NCI-H226 (cell line): ENCODE results near the gene LMAN1L.
A peak's percentile ranks its signal among the peaks of the same experiment; 100 is the strongest.

Experiments used
- DNase-seq: peaks from one replicate; pipeline ENCODE4 v3.0.0-alpha.2; 2015

The LMAN1L gene

DNA sequence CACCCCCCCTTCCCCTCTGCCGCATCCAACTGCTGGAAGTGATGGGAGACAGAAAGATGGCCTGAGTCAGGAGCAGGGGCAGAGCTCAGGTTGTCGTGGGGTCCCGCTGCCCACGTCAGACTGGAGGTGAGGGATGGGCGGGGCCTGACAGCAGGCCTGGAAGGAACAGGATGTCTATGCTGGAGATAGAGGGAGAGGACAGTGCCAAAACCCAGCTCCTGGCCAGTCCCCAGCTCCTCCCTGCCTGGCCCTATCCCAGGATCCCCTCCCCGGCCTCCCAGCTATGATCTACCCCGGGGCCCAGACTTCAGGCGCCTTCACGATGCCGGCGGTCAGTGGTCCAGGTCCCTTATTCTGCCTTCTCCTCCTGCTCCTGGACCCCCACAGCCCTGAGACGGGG, at the start of gene LMAN1L:
Gene LMAN1L (plus strand): TSS at position 303 of the 400 bp plus-strand sequence. CDS start 20 bp downstream, at position 323.
- no peak for DNase-seq

DNA sequence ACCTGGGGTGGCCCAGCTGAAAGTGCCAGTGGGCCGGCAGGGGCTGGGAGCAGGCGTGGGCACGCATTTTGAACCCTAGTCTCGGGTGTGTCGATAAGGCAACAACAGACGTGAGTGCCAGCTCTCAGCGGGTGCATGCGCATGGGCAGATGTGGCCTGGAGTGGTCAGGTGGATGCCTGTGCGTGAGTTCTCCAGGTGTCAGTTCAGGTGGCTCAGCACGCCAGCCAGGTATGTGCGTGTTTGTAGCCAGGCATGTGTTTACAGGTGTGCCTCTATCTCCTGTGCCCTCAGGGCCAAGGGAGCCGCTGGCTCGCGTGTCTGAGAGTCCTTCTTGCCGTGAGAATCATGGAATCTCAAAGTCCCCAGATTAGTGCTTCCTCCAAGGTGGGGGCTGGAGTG, 49.2 kb upstream of the LMAN1L start:
- no peak for DNase-seq

DNA sequence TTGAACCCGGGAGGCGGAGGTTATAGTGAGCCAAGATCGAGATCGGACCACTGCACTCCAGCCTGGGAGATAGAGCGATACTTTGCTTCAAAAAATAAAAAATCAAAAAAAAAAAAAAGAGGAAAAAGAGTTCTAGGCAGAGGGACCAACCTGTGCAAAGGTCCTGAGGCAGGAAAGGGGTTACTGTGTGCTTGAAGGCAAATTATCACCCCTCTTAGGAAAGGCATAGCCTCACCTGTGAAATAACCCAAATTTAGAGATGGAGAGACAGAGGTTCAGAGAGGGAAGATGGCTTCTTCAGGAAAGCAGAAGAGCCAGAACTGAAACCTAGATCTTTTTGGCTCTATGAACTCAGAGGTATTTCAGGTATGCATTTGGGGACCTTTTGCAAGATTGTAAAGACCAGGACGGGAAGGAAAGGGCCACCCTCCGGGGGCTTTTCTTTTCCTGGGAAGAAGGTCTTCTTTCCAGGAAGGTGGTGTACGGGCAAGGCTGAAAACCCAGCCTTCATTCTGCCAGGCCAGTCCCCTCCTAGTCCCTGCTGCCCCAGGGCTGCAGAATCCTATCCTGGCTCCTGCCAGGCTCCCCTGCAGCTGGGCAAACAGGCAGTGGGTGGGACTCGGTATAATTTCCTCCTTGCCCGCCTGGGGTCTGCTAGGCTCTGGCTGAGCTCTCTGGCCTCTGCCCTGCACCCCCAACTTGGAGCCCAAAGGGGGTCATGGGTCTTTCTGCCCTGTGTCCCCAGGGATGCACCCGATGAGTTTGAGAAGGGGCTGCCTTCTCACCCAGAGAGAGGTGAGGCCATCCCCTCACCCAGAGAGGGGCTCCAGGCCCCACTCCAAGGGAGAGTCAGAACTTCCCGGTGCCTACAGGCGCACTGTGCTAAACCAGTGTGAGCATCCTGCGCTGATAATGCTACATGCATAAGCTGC, 45.2 kb upstream of the LMAN1L start:
- DNase-seq, result no peak

DNA sequence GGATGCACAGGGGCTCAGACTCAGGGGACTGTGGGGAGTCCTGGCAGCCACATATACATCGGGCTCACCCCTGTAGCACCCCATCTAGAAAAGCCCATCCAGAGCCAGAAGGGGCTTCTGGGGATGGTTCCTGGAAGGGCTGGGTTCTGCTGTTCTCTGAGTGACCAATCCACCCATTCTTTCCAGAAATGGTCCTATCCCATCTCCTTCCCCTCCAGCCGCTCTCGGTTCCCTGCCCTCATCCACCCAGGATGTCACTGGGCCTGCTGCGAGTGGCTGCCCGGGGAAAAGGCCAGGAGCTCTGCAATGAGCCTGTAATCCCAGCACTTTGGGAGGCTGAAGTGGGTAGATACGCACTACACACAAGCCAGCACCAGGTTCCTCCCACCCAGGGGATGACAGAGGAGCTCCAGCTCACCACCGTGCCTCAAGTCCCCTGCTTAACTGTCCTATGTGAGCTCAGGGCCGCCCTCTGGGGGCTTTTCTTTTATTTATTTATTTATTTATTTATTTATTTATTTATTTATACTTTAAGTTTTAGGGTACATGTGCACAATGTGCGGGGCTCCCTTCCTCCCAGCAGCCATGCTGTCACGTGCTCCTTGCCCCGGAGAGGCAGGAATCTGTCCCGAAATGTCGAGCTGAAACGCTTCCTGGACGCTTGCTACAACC, 44.4 kb upstream of the LMAN1L start:
- DNase-seq, result no peak

DNA sequence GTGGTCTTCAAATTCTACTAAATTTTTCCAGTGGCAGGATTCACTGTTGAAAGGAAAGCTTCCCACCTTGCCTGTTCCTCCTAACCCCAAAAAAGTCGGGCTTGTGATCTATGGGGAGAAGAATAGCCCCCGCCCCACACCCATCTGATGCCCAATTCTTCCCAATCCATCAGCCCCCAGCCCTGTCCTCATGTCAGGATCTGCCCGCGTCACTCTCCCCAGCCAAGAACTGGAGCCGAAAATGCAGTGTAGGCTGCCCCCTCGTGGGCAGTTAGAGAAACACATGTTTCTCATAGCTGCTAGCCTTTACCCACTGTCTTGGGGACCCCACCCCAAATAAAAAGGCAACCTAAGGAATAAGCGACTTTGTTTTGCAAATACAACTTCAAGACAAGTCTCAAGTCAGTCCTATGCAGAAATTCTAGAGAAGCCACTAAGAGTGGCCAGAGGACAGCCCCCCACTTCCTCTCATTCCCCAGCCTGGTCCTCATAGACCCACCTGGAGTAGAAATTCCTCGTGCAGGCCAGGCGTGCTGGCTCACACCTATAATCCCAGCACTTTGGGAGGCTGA, 43.8 kb upstream of the LMAN1L start:
- peak; percentile 41 for DNase-seq

DNA sequence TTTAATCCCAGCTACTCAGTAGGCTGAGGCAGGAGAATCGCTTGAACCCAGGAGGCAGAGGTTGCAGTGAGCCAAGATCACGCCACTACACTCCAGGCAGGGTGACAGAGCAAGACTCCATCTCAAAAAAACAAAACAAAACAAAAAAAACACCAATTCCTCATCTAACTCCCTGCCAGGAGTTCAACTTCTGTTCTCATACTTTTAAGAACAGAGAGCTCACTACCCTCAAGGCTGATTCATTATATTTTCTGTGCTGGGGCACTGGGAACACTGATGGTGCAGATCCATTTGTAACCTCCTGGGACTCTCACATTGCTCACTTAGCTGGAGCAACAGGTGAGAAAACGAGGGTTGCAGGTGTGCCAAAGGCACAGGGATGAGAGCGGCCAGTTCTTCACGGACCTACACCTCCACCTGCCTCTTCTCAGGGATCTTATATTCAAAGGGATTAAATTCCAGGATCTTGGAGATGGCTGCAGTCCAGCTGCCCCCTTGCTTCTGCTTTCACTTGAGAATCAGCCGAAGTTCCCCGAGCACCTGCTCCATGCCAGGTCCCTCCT, 43.1 kb upstream of the LMAN1L start:
- DNase-seq, result no peak

DNA sequence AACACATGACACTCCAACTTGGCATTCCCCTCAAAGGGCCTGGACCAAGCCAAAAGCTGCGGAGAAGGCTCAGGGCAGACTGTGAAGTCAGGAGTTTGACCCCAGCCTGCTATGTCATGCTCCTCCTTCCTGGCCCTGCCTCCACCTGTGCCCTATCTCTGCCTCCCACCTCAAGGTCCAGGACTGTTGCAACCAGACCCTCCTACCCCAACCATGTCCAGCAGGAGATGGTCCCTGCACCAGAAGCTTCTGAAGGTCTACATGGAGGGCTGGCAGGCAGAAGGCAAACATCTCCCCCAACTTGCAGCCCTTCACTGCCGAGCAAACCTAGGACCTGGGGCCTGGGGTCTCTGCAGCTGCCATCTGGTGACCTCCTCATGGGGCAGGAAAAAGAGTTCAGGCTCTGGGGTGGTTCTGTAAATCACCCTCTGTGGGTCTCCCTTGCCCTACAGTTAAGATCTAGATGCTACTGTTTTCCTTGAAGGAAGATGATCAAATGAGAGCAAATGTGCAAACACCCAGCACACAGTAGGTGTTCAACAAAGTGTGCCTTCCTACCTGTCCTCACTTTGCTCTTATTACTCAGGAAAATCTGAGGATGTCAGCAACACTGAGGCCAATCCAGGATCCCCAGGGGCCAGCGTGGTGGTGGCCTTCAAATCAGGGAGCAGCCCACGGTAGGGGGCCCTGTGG, 42.3 kb upstream of the LMAN1L start:
- DNase-seq, result no peak

DNA sequence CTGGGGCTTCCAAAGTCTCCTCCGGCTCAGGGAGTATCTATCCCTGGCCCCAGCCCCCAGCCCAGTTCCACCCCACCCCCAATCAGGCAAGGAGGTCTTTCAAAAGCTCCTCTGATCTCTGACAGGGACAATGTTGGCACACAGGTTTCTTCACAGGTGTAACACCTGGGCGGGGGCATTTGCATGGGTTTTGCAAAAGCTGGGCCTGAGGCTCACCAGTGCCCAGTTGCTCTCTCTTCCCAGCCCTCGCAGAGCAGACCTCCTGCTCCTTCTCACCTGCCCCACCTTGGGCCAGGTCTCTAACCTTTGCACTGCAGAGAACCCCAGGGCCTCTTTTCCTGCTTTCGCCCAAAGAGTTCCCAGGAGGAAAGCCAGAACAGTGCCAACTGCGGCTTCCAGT, 39.3 kb upstream of the LMAN1L start:
- no peak for DNase-seq

DNA sequence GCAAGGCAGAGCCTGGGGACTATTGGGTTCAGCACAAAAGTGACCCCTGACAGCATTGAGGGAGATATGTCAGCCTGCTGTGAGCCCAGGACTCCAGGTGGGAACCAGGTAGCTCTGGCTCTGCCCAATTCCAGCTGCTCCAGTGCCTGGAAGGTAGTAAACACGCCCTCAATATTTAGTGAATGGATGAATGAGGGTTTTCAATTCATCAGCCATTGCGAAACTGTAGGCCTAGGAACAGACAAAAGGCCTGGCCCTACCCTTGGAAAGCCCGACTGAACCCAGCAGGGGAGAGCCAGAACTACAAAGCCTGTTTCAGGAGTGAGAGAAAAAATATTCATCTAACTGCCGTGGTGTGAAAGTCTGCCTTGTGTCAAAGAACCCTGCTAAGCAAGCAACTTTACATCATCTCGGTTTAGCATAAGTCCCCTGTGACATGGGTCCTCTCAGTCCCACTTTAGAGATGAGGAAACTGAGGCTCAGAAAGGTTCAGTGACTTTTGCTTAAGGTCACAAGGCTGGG, 38.8 kb upstream of the LMAN1L start:
- no peak for DNase-seq

DNA sequence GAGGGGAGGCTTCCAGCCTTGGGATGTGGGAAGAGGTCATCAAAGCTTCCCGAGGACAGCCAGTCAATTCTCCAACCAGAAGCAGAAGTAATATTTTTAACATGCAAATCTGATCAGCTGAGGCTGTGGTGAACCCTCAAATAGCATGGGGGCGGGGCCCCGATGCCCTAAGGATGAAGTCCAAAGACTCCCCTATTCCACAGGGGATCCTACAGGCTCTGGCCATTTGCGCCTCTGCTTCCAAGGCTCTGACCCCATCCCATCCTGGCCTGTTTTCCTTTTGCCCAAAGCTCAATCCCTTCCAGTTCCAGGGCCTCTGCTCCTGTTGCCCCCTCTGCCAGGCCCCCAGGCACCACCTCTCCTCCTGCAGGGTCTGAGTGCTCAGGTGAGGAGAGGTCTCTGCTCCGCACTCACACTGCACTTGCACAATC, 37.5 kb upstream of the LMAN1L start:
- no peak for DNase-seq

DNA sequence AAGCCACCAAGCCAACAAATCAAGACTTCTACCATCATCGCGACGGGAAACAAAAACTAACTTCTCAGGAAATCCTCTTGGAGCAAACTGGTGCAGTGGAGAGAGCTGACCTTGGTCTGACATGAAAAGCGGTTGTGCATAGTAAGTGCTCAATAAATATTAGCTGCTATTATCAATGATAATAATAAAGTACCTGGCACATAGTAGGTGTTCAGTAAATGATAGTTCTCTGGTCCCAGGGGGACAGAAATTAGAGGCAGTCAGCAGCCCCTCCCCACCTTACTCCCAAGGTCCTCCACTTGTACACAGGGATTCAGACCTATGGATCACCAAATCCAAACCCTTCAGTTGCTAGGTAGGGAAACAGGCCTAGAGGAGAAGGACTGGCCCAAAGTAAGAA, 36.7 kb upstream of the LMAN1L start:
- no peak for DNase-seq

DNA sequence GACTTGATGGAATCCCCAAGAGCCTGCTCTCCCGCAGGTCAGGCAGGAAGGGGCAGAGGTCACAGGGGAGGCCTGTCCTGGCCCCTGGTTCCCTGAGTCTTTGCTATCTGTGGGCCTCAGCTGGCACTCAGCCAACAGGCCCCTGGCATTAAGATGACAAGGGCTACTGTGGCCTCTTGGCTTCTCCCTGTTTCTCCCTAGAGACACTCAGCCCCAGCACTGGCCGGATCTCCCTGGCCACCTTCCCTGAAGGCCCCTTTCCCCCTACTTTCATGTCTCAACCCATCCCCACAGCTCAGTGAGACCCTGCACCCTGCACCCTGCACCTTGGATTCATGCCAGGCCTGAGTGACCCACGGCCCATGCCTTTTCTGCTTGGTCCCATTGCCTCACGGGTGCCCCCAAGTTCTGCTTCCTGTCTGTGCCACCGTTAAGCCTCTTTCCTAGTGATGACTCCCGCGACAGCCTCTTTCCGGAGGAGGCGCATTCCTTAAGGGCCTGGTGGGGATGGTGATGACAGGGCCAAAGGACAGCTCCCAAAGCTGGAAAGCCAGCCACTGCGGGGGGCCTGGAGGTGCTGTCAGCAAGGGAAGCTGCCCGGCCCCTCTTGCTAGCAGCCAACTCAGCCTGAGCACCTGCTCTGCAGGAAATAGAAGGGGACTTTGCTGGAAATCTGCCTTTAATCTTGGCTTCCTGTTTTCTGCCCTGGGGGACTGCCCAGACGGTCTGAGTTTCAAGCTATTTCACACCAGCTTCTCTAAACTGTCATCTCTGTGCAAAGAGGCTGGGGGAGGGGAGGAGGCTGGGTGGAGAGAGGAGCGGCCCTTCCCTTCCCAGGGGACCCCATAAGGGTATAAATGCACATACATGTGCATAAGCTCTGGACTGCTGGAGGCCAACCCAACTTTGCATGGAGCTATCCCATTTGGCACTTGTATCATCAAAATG, 35.5 kb upstream of the LMAN1L start:
- no peak for DNase-seq

DNA sequence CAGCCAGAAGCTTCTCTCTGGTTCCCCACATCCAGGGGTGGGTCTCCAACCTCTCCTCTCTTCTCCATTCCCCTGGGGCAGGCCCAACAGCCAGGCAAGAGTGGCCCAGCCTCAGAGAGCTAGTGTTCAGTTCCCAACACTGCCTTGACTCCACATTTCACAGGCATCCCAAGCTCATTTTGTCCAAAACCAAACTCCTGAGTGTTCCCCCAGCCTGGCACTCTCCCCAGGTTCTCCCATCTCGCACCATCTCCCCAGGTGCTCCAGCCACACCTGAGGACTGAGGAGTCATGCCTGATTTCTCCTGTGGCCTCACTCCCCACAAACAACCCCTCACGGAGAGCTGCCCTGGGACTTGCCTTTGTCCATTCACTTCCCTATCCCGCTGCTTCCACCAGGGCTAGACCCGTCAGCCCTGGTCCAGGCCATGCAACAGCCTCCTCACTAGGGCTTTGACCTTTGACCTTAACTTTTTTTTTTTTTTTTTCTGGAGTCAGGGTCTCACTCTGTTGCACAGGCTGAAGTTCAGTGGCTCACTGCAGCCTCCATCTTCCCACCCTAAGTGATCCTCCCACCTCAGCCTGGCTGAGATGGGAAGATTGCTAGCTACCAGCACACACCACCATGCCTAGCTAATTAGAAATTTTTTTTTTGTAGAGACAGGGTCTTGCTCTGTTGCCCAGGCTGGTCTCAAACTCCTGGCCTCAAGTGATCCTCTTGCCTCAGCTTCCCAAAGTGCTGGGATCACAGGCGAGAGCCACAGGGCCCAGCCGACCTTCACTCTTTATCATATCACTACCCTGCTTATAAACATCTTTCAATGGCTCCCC, 34.7 kb upstream of the LMAN1L start:
- DNase-seq, result no peak

DNA sequence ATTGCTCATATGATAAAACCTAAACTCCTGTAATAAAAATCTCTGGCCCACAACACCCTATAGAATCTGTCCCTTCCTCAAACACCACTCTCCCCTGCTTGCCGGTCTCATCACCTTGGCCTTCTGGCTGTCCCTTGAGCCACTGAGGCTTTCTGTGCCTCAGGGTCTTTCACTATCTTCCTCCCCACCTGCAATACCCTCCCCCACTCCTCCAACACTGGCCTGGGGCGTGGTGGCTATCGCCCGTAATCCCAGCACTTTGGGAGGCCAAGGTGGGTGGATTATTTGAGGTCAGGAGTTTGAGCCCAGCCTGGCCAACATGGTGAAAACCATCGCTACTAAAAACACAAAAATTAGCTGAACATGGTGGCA, 34.0 kb upstream of the LMAN1L start:
- no peak for DNase-seq

DNA sequence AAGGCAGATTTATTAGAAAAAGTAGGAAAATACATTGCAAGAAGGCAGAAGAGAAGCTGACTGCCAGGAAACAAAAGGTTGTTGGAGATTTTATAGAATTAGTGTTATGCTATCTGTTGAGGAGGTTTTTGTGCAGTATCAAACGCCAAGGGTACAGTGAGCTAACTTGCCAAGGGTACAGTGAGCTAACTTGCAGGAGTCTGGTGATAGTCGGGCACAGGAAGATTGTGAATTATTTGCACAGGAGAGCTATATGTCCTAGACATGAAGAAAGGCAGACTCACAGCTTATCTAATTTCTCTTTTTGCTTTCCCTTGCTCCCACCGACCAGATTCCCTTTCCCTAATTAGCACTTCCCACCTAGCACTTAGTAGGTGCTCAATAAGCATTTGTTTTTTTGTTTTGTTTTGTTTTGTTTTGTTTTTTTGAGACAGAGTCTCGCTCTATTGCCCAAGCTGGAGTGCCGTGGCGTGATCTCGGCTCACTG, 33.4 kb upstream of the LMAN1L start:
- DNase-seq, result no peak

DNA sequence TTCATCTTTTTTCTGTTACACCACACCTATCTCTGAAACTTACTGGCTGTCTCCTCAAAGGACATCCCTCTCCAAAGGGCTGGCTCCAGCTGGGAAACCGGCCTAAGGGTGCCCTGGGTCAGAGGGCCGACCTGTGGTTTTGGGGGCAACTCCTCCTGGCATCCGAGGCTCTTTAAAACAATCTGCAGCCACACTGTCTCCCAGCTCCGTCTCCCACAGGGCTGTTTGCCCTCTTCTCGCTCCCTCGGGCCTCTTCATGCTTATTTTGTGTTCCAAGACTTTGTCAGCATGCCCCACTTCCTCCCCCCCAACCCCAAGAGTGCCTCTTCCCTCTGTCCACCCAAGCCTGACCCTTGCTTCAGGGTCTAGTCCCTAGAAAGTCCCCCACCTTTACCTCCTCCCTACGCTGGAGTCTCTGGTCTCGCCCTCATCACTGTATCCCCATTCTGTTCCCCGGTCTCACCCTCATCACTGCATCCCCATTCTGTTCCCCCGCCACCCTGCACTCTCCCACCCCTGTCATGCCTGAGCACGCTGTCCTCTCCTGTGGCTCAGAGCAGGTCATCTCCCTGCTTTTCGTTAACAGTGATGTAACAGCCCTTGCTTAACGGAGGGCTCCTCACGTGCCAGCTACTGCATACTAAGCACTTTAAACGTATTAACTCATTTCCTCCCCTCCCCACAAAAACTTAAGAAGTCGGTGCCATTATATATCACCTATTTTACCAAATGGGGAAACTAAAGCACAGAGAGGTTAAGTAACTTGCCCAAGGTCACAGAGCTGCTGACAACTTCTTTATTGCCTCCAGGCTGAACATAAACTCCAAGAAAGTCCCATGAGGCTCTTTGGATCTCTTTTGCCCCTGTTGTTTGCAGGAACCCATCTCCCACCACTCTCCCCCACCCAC, 31.9 kb upstream of the LMAN1L start:
- DNase-seq, result no peak

DNA sequence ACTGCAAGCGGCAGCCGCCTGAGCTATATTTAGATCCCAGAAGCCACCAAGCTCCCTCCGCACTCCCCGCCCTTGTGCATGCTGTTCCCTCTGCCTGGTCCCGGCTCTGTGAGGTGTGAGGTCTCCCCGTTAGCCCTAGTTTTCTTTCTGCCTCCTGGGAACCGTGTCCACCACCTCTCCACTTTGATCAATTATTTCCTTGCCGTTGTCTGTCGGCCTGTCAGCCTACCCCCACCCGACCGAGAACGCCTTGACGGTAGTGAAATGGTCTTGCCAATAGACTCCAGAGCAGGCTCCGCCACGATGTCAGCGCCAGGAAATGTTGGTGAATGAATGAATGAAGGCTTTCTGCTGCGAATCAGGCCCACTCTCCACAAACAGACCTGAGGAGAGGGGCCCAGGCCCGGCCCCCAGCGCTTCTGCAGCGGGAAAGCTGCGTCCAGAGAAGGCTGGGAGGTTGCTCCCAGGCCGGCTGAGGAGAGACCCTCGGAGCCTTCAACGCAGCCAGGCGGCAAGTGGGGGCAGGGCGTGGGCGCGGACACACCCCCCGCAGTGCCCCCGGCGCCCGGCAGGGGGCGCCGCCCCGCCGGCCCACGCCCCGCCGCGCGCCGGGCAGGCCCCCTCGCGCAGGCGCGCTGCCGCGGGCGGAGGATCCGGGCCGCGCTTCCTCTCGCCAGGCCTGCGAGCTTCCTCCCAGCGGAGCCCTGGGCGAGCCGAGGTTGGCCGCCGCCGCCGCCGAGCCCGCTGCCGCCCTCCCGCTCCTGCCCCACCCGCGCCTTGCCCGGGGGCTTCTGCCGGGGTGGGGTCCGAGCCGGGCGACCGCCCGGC, 31.0 kb upstream of the LMAN1L start, which contains the start of gene CSK:
Gene CSK (plus strand): TSS at position 650 of the 828 bp plus-strand sequence. CDS start 16,218 bp downstream, outside the sequence.
- peak; percentile 68 for DNase-seq
